ENCODE data around the gene SETD2.

SETD2 gene

GRCh38 chr3:46978985-46979944, 184.6 kb downstream of the SETD2 start, which contains the start of gene NBEAL2:
TSS of gene NBEAL2 (plus strand) at chr3:46979666. CDS start at chr3:46979862, 196 bp downstream.
- Histone ChIP-seq H3K4me3 (ENCODE audit: low read depth, low read length, poor library complexity, severe bottlenecking) (peak within 1 kb of the TSS; percentile 93), H4K20me1 (ENCODE audit: insufficient read depth, low read length) (no peaks in the 10 kb centered on the region), H2AFZ (ENCODE audit: low read length) (no peak within 1 kb of the TSS), H3K4me1 (ENCODE audit: insufficient read depth, low read length, severe bottlenecking) (peaks cover 56% of the 10 kb centered on the region), H3K79me2 (ENCODE audit: insufficient read depth, low read length) (peaks cover 21% of the 10 kb centered on the region), H3K4me2 (ENCODE audit: low read length) (peak within 1 kb of the TSS; percentile 85), H3K9me3 (ENCODE audit: low read length) (no peaks in the 10 kb centered on the region), H3K9ac (ENCODE audit: low read length) (peak within 1 kb of the TSS; percentile 93), H3K27me3 (ENCODE audit: insufficient read depth, low read length) (no peaks in the 10 kb centered on the region), H3F3A (ENCODE audit: insufficient read depth, low read length) (no peaks in the 10 kb centered on the region; the same call in 1 of the 2 replicates), H3K9me2 (ENCODE audit: low read depth, low read length) (no peaks in the 10 kb centered on the region), H3K27ac (ENCODE audit: low read depth, low read length, poor library complexity, severe bottlenecking) (peak within 1 kb of the TSS; percentile 85), H3K36me3 (ENCODE audit: insufficient read depth, low read length) (peaks cover 6% of the 10 kb centered on the region; the same call in 1 of the 2 replicates)
- TF ChIP-seq EZH2 (IDR thresholded peaks at IDR 0.05; ENCODE audit: borderline replicate concordance, low read length) (no peak), CTCF (IDR thresholded peaks at IDR 0.05; ENCODE audit: low read length) (no peak)

DNA sequence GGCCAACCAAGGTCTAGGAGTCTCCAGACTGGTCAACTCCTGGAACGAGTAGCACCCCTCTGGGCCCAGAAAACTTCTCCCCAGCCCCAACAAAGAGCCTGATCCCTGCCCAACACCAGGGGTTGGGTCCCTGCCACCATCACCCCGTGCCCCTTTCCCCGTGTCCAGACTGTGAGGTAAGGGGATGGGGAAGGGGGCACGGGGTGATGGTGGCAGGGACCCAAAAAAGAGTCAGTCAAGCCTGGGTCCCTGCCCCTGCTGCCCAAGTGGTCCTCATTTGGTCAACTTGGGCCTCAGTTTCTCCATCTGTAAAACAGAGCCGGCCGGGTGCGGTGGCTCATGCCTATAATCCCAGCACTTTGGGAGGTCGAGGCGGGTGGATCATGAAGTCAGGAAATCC, 185.5 kb downstream of the SETD2 start:
- H3K36me3 ChIP-seq (ENCODE audit: insufficient read depth, low read length) = peaks cover 13% of the 10 kb centered on the region; the same call in 1 of the 2 replicates
- no peaks in the 10 kb centered on the region for H3K9me2 ChIP-seq (ENCODE audit: low read depth, low read length)
- H3K27me3 ChIP-seq (ENCODE audit: insufficient read depth, low read length) = no peaks in the 10 kb centered on the region
- H3K9me3 ChIP-seq (ENCODE audit: low read length) = no peaks in the 10 kb centered on the region
- peaks cover 30% of the 10 kb centered on the region for H3K79me2 ChIP-seq (ENCODE audit: insufficient read depth, low read length)
- no peak overlapping the region for H2AFZ ChIP-seq (ENCODE audit: low read length)
- TF ChIP-seq EZH2 (IDR thresholded peaks at IDR 0.05; ENCODE audit: borderline replicate concordance, low read length) (no peak), CTCF (IDR thresholded peaks at IDR 0.05; ENCODE audit: low read length) (no peak)
- peak overlapping the region; percentile 88; the same call in 1 of the 2 replicates for H3K9ac ChIP-seq (ENCODE audit: low read length)
- peak overlapping the region; percentile 85 for H3K4me2 ChIP-seq (ENCODE audit: low read length)
- H3K4me3 ChIP-seq (ENCODE audit: low read depth, low read length, poor library complexity, severe bottlenecking) = peak overlapping the region; percentile 93
- H4K20me1 ChIP-seq (ENCODE audit: insufficient read depth, low read length) = no peaks in the 10 kb centered on the region; the same call in 1 of the 2 replicates
- H3K4me1 ChIP-seq (ENCODE audit: insufficient read depth, low read length, severe bottlenecking) = peaks cover 61% of the 10 kb centered on the region
- peak overlapping the region; percentile 85 for H3K27ac ChIP-seq (ENCODE audit: low read depth, low read length, poor library complexity, severe bottlenecking)
- no peaks in the 10 kb centered on the region; the same call in 1 of the 2 replicates for H3F3A ChIP-seq (ENCODE audit: insufficient read depth, low read length)

DNA sequence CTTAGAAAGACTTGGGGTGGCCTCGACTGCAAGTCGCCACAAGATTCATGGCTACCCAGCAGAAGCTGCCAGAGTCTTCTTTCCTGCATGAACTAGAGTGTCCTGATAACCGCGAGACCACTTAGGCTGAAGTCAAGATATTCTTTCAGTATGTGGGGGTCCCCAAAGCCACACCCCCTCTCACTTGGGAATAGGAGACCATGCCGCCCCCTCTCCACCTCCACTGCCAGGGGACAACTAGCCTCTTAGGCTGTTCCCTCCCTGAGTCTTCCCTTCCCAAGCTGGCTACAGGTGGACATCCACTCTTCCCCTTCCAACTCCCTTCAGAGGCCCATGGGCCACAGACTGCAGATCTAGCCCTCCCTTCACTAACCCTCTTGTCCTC, 186.1 kb downstream of the SETD2 start:
- no peaks in the 10 kb centered on the region for H3K9me2 ChIP-seq (ENCODE audit: low read depth, low read length)
- no peaks in the 10 kb centered on the region for H3K27me3 ChIP-seq (ENCODE audit: insufficient read depth, low read length)
- peak overlapping the region; percentile 88; the same call in 1 of the 2 replicates for H3K9ac ChIP-seq (ENCODE audit: low read length)
- H4K20me1 ChIP-seq (ENCODE audit: insufficient read depth, low read length) = no peaks in the 10 kb centered on the region; the same call in 1 of the 2 replicates
- H2AFZ ChIP-seq (ENCODE audit: low read length) = no peak overlapping the region
- peak overlapping the region; percentile 85 for H3K4me2 ChIP-seq (ENCODE audit: low read length)
- peaks cover 64% of the 10 kb centered on the region for H3K4me1 ChIP-seq (ENCODE audit: insufficient read depth, low read length, severe bottlenecking)
- H3F3A ChIP-seq (ENCODE audit: insufficient read depth, low read length) = no peaks in the 10 kb centered on the region; the same call in 1 of the 2 replicates
- no peaks in the 10 kb centered on the region for H3K9me3 ChIP-seq (ENCODE audit: low read length)
- peaks cover 36% of the 10 kb centered on the region for H3K79me2 ChIP-seq (ENCODE audit: insufficient read depth, low read length)
- TF ChIP-seq CTCF (IDR thresholded peaks at IDR 0.05; ENCODE audit: low read length) (no peak), EZH2 (IDR thresholded peaks at IDR 0.05; ENCODE audit: borderline replicate concordance, low read length) (no peak)
- H3K27ac ChIP-seq (ENCODE audit: low read depth, low read length, poor library complexity, severe bottlenecking) = peak overlapping the region; percentile 85
- H3K4me3 ChIP-seq (ENCODE audit: low read depth, low read length, poor library complexity, severe bottlenecking) = peak overlapping the region; percentile 93
- peaks cover 13% of the 10 kb centered on the region; the same call in 1 of the 2 replicates for H3K36me3 ChIP-seq (ENCODE audit: insufficient read depth, low read length)

Data from OCI-LY1 (cell line).